ENCODE measurements around the gene FAM221A.

- TF ChIP-seq GLIS3 (CRISPR knock-in tag; IDR thresholded peaks at IDR 0.05) (no peak), ARNTL (CRISPR knock-in tag; IDR thresholded peaks at IDR 0.05; ENCODE audit: borderline replicate concordance, low read depth) (no peak), CSRNP3 (CRISPR knock-in tag; IDR thresholded peaks at IDR 0.05) (no peak), ZFP3 (CRISPR knock-in tag; IDR thresholded peaks at IDR 0.05) (no peak), RARB (CRISPR knock-in tag; IDR thresholded peaks at IDR 0.05) (no peak), PATZ1 (CRISPR knock-in tag; IDR thresholded peaks at IDR 0.05; ENCODE audit: borderline replicate concordance) (no peak), ZNF565 (CRISPR knock-in tag; conservative IDR thresholded peaks at IDR 0.05; ENCODE audit: low read depth) (no peak)
- TF ChIP-seq, protein P1, sequence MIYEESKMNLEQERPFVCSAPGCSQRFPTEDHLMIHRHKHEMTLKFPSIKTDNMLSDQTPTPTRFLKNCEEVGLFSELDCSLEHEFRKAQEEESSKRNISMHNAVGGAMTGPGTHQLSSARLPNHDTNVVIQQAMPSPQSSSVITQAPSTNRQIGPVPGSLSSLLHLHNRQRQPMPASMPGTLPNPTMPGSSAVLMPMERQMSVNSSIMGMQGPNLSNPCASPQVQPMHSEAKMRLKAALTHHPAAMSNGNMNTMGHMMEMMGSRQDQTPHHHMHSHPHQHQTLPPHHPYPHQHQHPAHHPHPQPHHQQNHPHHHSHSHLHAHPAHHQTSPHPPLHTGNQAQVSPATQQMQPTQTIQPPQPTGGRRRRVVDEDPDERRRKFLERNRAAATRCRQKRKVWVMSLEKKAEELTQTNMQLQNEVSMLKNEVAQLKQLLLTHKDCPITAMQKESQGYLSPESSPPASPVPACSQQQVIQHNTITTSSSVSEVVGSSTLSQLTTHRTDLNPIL (CRISPR knock-in tag; IDR thresholded peaks at IDR 0.05; ENCODE audit: low read depth): no peak
- TF ChIP-seq, protein P2, sequence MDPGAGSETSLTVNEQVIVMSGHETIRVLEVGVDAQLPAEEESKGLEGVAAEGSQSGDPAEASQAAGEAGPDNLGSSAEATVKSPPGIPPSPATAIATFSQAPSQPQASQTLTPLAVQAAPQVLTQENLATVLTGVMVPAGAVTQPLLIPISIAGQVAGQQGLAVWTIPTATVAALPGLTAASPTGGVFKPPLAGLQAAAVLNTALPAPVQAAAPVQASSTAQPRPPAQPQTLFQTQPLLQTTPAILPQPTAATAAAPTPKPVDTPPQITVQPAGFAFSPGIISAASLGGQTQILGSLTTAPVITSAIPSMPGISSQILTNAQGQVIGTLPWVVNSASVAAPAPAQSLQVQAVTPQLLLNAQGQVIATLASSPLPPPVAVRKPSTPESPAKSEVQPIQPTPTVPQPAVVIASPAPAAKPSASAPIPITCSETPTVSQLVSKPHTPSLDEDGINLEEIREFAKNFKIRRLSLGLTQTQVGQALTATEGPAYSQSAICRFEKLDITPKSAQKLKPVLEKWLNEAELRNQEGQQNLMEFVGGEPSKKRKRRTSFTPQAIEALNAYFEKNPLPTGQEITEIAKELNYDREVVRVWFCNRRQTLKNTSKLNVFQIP (CRISPR knock-in tag; IDR thresholded peaks at IDR 0.05; ENCODE audit: borderline replicate concordance, low read depth): no peak
Observed at GRCh38 chr7:23709081-23709750, 29.2 kb downstream of the FAM221A start.

Measured in SK-N-SH treated with all-trans-retinoic acid at 6 μM for 48 hours (cell line).